ENCODE results near the gene KIF1B.

KIF1B gene

DNA sequence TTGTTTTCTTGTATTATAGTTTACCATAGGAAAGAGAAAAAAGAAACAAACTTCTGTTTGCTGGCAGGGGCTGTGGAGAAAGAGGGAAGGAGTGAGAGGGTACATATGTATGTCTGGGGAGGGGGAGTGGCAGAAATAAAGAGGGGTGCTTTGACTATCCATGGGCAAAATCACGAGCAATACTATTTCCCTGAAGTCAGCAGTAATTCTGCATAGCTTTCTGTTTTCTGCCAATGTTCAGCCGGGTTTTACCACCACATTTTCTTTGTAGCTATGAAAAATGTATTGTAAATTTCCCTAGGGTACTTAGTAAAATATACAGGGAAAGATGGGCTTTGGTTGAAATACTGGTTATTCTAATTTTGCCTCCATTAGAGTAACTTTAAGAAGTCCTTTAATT lies 143.3 kb downstream of the KIF1B start:
- H3K36me3 ChIP-seq (ENCODE audit: low read length) = no peaks in the 10 kb centered on the region
- no peak overlapping the region for H3K27ac ChIP-seq (ENCODE audit: low read depth, low read length)
- no peak overlapping the region for H3K9ac ChIP-seq (ENCODE audit: low read length)

DNA sequence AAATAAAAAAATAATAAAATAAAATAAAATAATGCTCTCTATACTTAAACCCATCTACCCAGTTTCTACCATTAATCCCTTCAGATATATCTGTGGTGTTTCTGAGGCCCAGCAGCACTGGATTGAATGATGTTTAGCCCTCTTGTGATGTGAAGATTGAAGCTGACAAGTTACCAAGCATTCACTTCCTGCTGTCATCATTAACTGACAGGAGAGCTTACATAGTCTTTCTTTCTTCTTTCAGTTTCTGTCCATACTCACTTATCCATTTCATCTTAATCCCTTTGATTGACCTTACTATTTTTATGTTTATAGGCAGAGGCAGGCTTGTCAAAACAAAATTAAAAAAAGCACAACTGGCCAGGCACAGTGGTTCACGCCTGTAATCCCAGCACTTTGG lies 149.7 kb downstream of the KIF1B start:
- H3F3A ChIP-seq (ENCODE audit: insufficient read depth) = no peaks in the 10 kb centered on the region
- H2AFZ ChIP-seq (ENCODE audit: low read depth, low read length, severe bottlenecking) = no peak overlapping the region
- TF ChIP-seq EZH2phosphoT487 (conservative IDR thresholded peaks at IDR 0.05; ENCODE audit: low read length) = no peak
- no peak for TF ChIP-seq CTCF (IDR thresholded peaks at IDR 0.05; ENCODE audit: insufficient read depth, low read length, poor library complexity, severe bottlenecking)

More for the DNA sequence above, 143.3 kb downstream of the KIF1B start:
- Histone ChIP-seq H3K9me2 (replicated peaks; ENCODE audit: insufficient read depth, low read length) (no peaks in the 10 kb centered on the region), H3K79me2 (ENCODE audit: insufficient read depth, low read length) (no peaks in the 10 kb centered on the region), H3K4me3 (ENCODE audit: insufficient read depth, low read length, poor library complexity, severe bottlenecking) (no peak overlapping the region), H3K9me3 (ENCODE audit: insufficient read depth, low read length) (no peaks in the 10 kb centered on the region), H3K4me2 (ENCODE audit: low read depth, low read length, poor library complexity, severe bottlenecking) (no peak overlapping the region), H3F3A (ENCODE audit: insufficient read depth) (no peaks in the 10 kb centered on the region), H2AFZ (ENCODE audit: low read depth, low read length, severe bottlenecking) (no peak overlapping the region), H3K27me3 (ENCODE audit: low read length) (no peaks in the 10 kb centered on the region), H4K20me1 (ENCODE audit: low read depth, low read length) (no peaks in the 10 kb centered on the region)
- TF ChIP-seq EZH2phosphoT487 (conservative IDR thresholded peaks at IDR 0.05; ENCODE audit: low read length) = no peak
- TF ChIP-seq CTCF (IDR thresholded peaks at IDR 0.05; ENCODE audit: insufficient read depth, low read length, poor library complexity, severe bottlenecking) = no peak

DNA sequence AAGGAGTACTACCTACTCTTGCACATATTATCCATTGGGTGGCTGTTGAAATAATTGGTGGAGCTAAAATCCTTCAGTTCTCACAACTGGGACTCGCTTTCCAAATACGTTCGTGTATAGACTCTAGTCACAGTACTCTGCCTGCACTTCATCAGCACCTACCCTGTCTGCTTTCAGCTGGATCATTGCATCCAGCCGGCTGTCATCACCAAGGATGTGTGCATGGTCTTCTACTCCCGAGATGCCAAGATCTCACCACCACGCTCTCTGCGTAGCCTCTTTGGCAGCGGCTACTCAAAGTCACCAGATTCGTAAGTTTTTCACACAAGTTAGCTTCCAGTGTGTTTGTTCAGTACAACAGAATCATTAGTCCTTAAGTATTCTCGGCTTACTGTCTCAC lies 151.1 kb downstream of the KIF1B start:
- H3K9me3 ChIP-seq (ENCODE audit: insufficient read depth, low read length) = no peaks in the 10 kb centered on the region
- H3K27me3 ChIP-seq (ENCODE audit: low read length) = no peaks in the 10 kb centered on the region
- no peak overlapping the region for H3K27ac ChIP-seq (ENCODE audit: low read depth, low read length)
- H3K4me2 ChIP-seq (ENCODE audit: low read depth, low read length, poor library complexity, severe bottlenecking) = no peak overlapping the region
- no peaks in the 10 kb centered on the region for H3F3A ChIP-seq (ENCODE audit: insufficient read depth)
- no peaks in the 10 kb centered on the region for H3K36me3 ChIP-seq (ENCODE audit: low read length)
- H4K20me1 ChIP-seq (ENCODE audit: low read depth, low read length) = no peaks in the 10 kb centered on the region
- no peak overlapping the region for H2AFZ ChIP-seq (ENCODE audit: low read depth, low read length, severe bottlenecking)
- no peaks in the 10 kb centered on the region for H3K79me2 ChIP-seq (ENCODE audit: insufficient read depth, low read length)
- H3K9ac ChIP-seq (ENCODE audit: low read length) = no peak overlapping the region
- no peak overlapping the region for H3K4me3 ChIP-seq (ENCODE audit: insufficient read depth, low read length, poor library complexity, severe bottlenecking)
- TF ChIP-seq EZH2phosphoT487 (conservative IDR thresholded peaks at IDR 0.05; ENCODE audit: low read length) (no peak), CTCF (IDR thresholded peaks at IDR 0.05; ENCODE audit: insufficient read depth, low read length, poor library complexity, severe bottlenecking) (no peak)
- H3K9me2 ChIP-seq (replicated peaks; ENCODE audit: insufficient read depth, low read length) = no peaks in the 10 kb centered on the region

More for the DNA sequence above, 149.7 kb downstream of the KIF1B start:
- no peaks in the 10 kb centered on the region for H3K9me3 ChIP-seq (ENCODE audit: insufficient read depth, low read length)
- H3K27me3 ChIP-seq (ENCODE audit: low read length) = no peaks in the 10 kb centered on the region
- no peaks in the 10 kb centered on the region for H3K9me2 ChIP-seq (replicated peaks; ENCODE audit: insufficient read depth, low read length)
- no peak overlapping the region for H3K4me3 ChIP-seq (ENCODE audit: insufficient read depth, low read length, poor library complexity, severe bottlenecking)
- no peaks in the 10 kb centered on the region for H3K79me2 ChIP-seq (ENCODE audit: insufficient read depth, low read length)
- H3K27ac ChIP-seq (ENCODE audit: low read depth, low read length) = no peak overlapping the region
- no peak overlapping the region for H3K4me2 ChIP-seq (ENCODE audit: low read depth, low read length, poor library complexity, severe bottlenecking)
- H4K20me1 ChIP-seq (ENCODE audit: low read depth, low read length) = no peaks in the 10 kb centered on the region
- H3K36me3 ChIP-seq (ENCODE audit: low read length) = no peaks in the 10 kb centered on the region
- no peak overlapping the region for H3K9ac ChIP-seq (ENCODE audit: low read length)
